ENCODE measurements around the gene CTDP1.

DNA sequence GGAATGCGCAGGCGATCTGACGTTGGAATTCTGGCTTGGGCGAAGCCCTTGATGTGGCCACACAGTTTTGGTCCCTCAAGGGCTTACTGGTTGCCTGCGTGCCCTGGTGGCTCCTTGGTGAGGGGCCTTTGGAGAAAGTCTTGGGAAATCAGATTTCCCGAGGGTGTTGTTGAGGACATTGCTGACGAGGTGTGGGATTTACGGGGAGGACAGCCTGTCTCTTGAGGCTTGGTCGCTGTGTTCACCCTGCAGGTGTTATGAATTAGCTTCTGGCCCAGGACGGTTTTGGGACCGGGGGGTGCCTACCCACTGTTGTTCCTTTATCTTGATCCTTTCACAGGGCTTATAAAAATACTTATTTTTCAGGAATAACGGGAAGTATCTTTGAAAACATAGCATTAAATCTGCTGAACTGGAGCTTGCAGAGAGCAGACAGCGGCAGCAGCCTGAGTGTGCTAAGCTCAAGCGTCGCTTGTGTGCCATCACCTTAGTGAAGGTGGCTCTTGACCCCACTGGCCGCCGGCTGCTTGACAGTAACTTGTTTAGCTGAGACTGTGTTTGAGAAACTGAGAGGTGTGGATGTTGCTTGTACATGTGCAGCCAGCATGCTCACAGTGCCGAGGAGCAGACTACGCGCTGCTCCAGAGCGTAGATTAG, 4.2 kb downstream of the CTDP1 start:
- TF ChIP-seq, protein P1, sequence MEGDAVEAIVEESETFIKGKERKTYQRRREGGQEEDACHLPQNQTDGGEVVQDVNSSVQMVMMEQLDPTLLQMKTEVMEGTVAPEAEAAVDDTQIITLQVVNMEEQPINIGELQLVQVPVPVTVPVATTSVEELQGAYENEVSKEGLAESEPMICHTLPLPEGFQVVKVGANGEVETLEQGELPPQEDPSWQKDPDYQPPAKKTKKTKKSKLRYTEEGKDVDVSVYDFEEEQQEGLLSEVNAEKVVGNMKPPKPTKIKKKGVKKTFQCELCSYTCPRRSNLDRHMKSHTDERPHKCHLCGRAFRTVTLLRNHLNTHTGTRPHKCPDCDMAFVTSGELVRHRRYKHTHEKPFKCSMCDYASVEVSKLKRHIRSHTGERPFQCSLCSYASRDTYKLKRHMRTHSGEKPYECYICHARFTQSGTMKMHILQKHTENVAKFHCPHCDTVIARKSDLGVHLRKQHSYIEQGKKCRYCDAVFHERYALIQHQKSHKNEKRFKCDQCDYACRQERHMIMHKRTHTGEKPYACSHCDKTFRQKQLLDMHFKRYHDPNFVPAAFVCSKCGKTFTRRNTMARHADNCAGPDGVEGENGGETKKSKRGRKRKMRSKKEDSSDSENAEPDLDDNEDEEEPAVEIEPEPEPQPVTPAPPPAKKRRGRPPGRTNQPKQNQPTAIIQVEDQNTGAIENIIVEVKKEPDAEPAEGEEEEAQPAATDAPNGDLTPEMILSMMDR (conservative IDR thresholded peaks at IDR 0.05 in 1 of 2, IDR thresholded peaks at IDR 0.05 in 1 of 2; ENCODE audit: extremely low read depth in 1 of 2, insufficient read depth in 1 of 2, low read depth in 1 of 2, low read length in 2 of 2), result no peak
- no peak for TF ChIP-seq EZH2 (IDR thresholded peaks at IDR 0.05; ENCODE audit: borderline replicate concordance, low read length)

All from mammary epithelial cell (primary cell).